Lung (tissue), 12 donors: ENCODE results near the gene FLRT1. TPM values are rescaled to one million over a fixed set of nuclear protein-coding genes. Genes with fewer than 3 reads are reported as not detected.

ENCODE experiments used
- ATAC-seq: fragments of 200-7000 bp; cut with Tn5 transposase; one replicate; pipeline ENCODE4 v1.9.1; 2020; ENCODE audit warnings: moderate number of reproducible peaks; ENCODE audit not compliant: insufficient read depth, low FRiP score
- DNase-seq, 3 donors: peaks; one replicate each; pipeline ENCODE4 v3.0.0-alpha.2; 2013 to 2017
- H3K27ac ChIP-seq, 2 donors: one replicate each; pipeline ENCODE4 v1.5.1; 2013; ENCODE audit warnings: mild to moderate bottlenecking in 2 of 2, moderate library complexity in 2 of 2, control low read depth in 1 of 2, inconsistent platforms in 1 of 2, low read depth in 1 of 2, low read length in 1 of 2
- H3K27me3 ChIP-seq, 3 donors: one replicate each; pipeline ENCODE4 v1.5.1; 2013; ENCODE audit warnings: low read length in 2 of 3; ENCODE audit not compliant: control insufficient read depth in 3 of 3, insufficient read depth in 3 of 3
- H3K36me3 ChIP-seq, 4 donors: one replicate each; pipeline ENCODE4 v1.5.1; 2013; ENCODE audit warnings: low read length in 4 of 4, mild to moderate bottlenecking in 1 of 4, moderate library complexity in 1 of 4; ENCODE audit not compliant: control insufficient read depth in 4 of 4, insufficient read depth in 4 of 4
- H3K4me1 ChIP-seq, 5 donors: one replicate each; pipeline ENCODE4 v1.5.1; 2013; ENCODE audit warnings: low read length in 5 of 5, mild to moderate bottlenecking in 2 of 5, moderate library complexity in 1 of 5; ENCODE audit not compliant: control insufficient read depth in 5 of 5, insufficient read depth in 5 of 5
- H3K4me3 ChIP-seq: one replicate; pipeline ENCODE4 v1.5.1; 2013; ENCODE audit warnings: mild to moderate bottlenecking, control low read depth, moderate library complexity
- H3K9ac ChIP-seq, 2 donors: one replicate each; pipeline ENCODE4 v1.5.1; 2013; ENCODE audit warnings: low read length in 2 of 2, control low read depth in 1 of 2; ENCODE audit not compliant: insufficient read depth in 1 of 2
- H3K9me3 ChIP-seq, 4 donors: one replicate each; pipeline ENCODE4 v1.5.1; 2013; ENCODE audit warnings: low read length in 3 of 4, mild to moderate bottlenecking in 1 of 4, moderate library complexity in 1 of 4; ENCODE audit not compliant: control insufficient read depth in 4 of 4, insufficient read depth in 3 of 4
- WGBS, 2 donors: extraction: QIAGEN DNeasy Blood & Tissue Kit; methylation state at CpG; one replicate each; pipeline ENCODE4 v1.1.7; 2013; 5-methylcytosine and 5-hydroxymethylcytosine counted together
- polyA plus RNA-seq, 2 donors: library from polyadenylated mRNA; stranded (reverse); fragments of 200-250 nt; gene quantifications; one replicate each; pipeline ENCODE4 v1.2.1, GENCODE V29; 2013
- total RNA-seq, 2 donors: library from RNA; depleted of rRNA in 1 of 2; stranded (reverse); fragments of >200 nt in 1 of 2; gene quantifications; one replicate each; pipeline ENCODE4 v1.2.1, GENCODE V29; 2014 to 2021
- TF ChIP-seq, protein P1 (sequence below): IDR thresholded peaks from 2 replicates; pipeline ENCODE4 v1.5.1; 2012; ENCODE audit warnings: mild to moderate bottlenecking; ENCODE audit errors: control extremely low read depth, extremely low read depth
- donor health status: control.
- donor health status: control.
- donor health status: Bipolar disorder and iron deficiency.
- donor health status: healthy.
- donor health status: DM: yes; HTN: yes; CAD: no.

Gene FLRT1
- total and polyA plus RNA-seq, 4 donors = 0.02 to 0.34 (median 0.12) TPM

DNA sequence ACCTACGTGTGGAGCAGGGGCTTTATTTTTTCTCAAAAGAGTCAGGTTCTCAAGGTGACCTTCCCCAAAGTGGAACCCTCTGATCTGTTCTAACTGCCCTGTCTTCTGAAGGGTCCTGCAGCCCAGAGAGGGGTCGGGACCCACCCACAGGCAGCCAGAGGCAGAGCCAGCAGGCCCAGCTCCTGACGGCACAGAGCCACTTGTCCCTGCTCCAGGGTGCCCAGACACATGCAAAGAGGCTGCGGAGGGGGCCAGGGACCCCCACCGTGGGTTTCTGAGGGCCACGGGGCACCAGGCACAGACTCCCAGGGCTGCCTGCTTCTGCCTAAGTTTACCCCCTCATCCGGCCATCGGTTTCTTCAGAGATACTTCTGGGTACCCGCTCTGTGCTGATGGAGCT, 37.1 kb downstream of the FLRT1 start:
- Histone ChIP-seq H3K4me3 (no peak overlapping the region), H3K9me3 (no peaks in the 10 kb centered on the region), H3K36me3 (no peaks in the 10 kb centered on the region), H3K9ac (no peak overlapping the region), H3K27me3 (no peaks in the 10 kb centered on the region), H3K4me1 (peaks cover 0 to 25% (median 0%) of the 10 kb centered on the region in 5 donors), H3K27ac (no peak overlapping the region)
- TF ChIP-seq, protein P1, sequence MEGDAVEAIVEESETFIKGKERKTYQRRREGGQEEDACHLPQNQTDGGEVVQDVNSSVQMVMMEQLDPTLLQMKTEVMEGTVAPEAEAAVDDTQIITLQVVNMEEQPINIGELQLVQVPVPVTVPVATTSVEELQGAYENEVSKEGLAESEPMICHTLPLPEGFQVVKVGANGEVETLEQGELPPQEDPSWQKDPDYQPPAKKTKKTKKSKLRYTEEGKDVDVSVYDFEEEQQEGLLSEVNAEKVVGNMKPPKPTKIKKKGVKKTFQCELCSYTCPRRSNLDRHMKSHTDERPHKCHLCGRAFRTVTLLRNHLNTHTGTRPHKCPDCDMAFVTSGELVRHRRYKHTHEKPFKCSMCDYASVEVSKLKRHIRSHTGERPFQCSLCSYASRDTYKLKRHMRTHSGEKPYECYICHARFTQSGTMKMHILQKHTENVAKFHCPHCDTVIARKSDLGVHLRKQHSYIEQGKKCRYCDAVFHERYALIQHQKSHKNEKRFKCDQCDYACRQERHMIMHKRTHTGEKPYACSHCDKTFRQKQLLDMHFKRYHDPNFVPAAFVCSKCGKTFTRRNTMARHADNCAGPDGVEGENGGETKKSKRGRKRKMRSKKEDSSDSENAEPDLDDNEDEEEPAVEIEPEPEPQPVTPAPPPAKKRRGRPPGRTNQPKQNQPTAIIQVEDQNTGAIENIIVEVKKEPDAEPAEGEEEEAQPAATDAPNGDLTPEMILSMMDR = no peak
- DNase-seq (no peak), ATAC-seq (no peak)
- 90 to 94% methylated on average over 9 of the region's 9 CpGs for WGBS, 2 donors

DNA sequence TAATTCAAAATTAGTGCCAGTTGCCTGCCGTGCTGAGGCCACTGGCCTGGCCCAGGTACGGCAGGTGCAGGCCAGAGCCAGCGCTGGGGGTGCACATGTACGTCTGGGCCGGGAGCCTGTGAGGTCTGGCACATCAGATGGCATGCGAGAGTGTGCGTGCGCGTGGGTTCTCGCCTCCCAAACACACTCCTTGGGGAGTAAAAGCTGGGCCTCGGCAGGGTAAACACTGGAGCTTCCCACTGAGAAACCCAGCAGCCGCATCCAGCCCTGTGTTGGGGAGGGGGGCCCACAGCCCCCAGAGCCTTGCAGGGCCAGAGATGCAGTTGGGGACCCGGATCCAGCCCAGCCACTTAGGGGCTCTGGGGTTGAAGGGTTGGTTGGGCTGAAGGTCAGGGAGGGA, 37.8 kb downstream of the FLRT1 start:
- no peak overlapping the region for H3K4me3 ChIP-seq
- H3K36me3 ChIP-seq = no peaks in the 10 kb centered on the region
- no peak overlapping the region for H3K27ac ChIP-seq
- DNase-seq (no peak), ATAC-seq (no peak)
- H3K4me1 ChIP-seq = peaks cover 0 to 31% (median 0%) of the 10 kb centered on the region in 5 donors
- H3K27me3 ChIP-seq = no peaks in the 10 kb centered on the region
- H3K9me3 ChIP-seq = no peaks in the 10 kb centered on the region
- 85 to 88% methylated on average over 13 of the region's 13 CpGs for WGBS, 2 donors
- H3K9ac ChIP-seq = no peak overlapping the region
- TF ChIP-seq, protein P1 = no peak

DNA sequence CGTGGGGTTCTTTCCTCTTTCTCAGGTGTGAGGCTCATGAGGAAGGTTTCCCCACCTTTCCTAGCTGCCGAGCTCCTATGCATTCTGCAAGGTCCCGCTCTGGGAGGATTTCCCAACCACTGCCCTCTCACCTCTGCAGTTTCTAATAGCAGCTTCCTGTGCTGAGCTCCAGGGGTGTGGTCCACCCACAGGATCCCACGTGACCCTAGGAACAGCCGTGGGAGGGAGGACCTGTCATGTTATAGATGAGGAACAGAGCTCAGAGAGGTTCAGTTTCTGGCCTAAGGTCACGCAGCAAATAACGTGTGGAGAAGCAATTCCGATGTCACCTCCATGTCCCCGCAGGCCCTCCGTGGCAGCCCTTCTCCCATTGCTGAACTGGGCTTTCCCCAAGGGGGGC, 38.5 kb downstream of the FLRT1 start:
- no peak overlapping the region for H3K27ac ChIP-seq
- ATAC-seq (no peak), DNase-seq (no peak)
- no peaks in the 10 kb centered on the region for H3K9me3 ChIP-seq
- no peaks in the 10 kb centered on the region for H3K27me3 ChIP-seq
- no peak overlapping the region for H3K4me3 ChIP-seq
- H3K36me3 ChIP-seq = no peaks in the 10 kb centered on the region
- H3K9ac ChIP-seq = no peak overlapping the region
- peaks cover 0 to 32% (median 0%) of the 10 kb centered on the region in 5 donors for H3K4me1 ChIP-seq
- 63 to 68% methylated on average over 10 of the region's 10 CpGs for whole genome bisulfite sequencing, 2 donors
- TF ChIP-seq, protein P1 = no peak

DNA sequence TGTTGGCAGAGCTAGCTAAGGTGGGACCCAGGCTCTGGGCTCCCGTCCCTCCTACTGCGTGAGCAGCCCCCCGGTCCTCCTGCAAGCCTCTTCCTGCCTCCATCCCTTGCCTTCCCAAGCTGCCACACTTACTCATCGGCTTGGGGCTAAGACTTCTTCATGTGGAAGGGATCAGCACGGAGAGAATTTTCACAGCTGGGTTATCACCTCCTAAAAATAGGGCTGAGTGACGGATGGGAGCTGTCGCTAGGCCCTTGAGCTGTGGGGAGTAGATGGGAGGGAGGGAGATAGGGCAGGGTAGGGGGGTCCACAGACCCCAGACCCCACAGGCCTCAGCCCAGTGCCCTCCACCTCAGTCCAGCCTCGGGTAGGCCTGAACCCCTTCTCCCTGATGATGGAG, 41.0 kb downstream of the FLRT1 start:
- Histone ChIP-seq H3K4me3 (no peak overlapping the region), H3K27me3 (no peaks in the 10 kb centered on the region), H3K27ac (no peak overlapping the region), H3K36me3 (no peaks in the 10 kb centered on the region), H3K9me3 (no peaks in the 10 kb centered on the region), H3K9ac (no peak overlapping the region), H3K4me1 (peaks cover 0 to 20% (median 0%) of the 10 kb centered on the region in 5 donors)
- TF ChIP-seq, protein P1 = no peak
- ATAC-seq (no peak), DNase-seq (no peak)
- 86 to 92% methylated on average over 8 of the region's 8 CpGs for WGBS, 2 donors
